Measurements from ENCODE around the gene KLHL35.

KLHL35 gene

GRCh38 chr11:75469785-75470405 is 36.9 kb upstream of the KLHL35 start:
- no peak for DNase-seq

GRCh38 chr11:75468534-75469340 is 35.7 kb upstream of the KLHL35 start:
- no peak for DNase-seq

GRCh38 chr11:75467881-75468280 is 34.9 kb upstream of the KLHL35 start:
- no peak for DNase-seq

GRCh38 chr11:75467311-75467710 is 34.3 kb upstream of the KLHL35 start:
- DNase-seq, result no peak

- DNase-seq, result no peak
Observed at GRCh38 chr11:75465701-75466531, 32.9 kb upstream of the KLHL35 start.

GRCh38 chr11:75463106-75463774 is 30.2 kb upstream of the KLHL35 start:
- DNase-seq, result no peak

- DNase-seq, result no peak
Observed at GRCh38 chr11:75462117-75462653, 29.2 kb upstream of the KLHL35 start.

- DNase-seq, result no peak
Observed at GRCh38 chr11:75461151-75461550, 28.1 kb upstream of the KLHL35 start.

- no peak for DNase-seq
Observed at GRCh38 chr11:75456596-75457183, 23.7 kb upstream of the KLHL35 start.

GRCh38 chr11:75454987-75455386 is 22.0 kb upstream of the KLHL35 start:
- DNase-seq, result no peak

GRCh38 chr11:75453916-75454655 is 21.1 kb upstream of the KLHL35 start:
- DNase-seq, result no peak

- peak; percentile 79 for DNase-seq
Observed at GRCh38 chr11:75450826-75451821, 18.1 kb upstream of the KLHL35 start.

GRCh38 chr11:75450236-75450635 is 17.2 kb upstream of the KLHL35 start:
- no peak for DNase-seq

GRCh38 chr11:75449776-75450175 is 16.8 kb upstream of the KLHL35 start:
- DNase-seq, result no peak

GRCh38 chr11:75449271-75449670 is 16.3 kb upstream of the KLHL35 start:
- DNase-seq, result no peak

GRCh38 chr11:75447415-75447814 is 14.4 kb upstream of the KLHL35 start:
- DNase-seq, result no peak

GRCh38 chr11:75445315-75445953 is 12.4 kb upstream of the KLHL35 start:
- DNase-seq, result peak; percentile 81

- DNase-seq, result no peak
Observed at GRCh38 chr11:75443043-75443442, 10.0 kb upstream of the KLHL35 start.

- DNase-seq, result no peak
Observed at GRCh38 chr11:75442161-75442885, 9.3 kb upstream of the KLHL35 start.

Data from 8988T (cell line).